K562 (cell line): ENCODE results near the gene GRPEL2. TPM values are rescaled to one million over a fixed set of nuclear protein-coding genes. Genes with fewer than 3 reads are reported as not detected.
A peak's percentile ranks its signal among the peaks of the same experiment; 100 is the strongest.

Experiments used
- ATAC-seq: fragments of 200-7000 bp; cut with Tn5 transposase; 3 replicates; pipeline ENCODE4 v1.9.1; 2020; ENCODE audit warnings: moderate library complexity
- BruUV-seq: library from RNA; stranded (reverse); fragments of 400-500 nt; replicated peaks from 2 replicates; lab custom pipeline; 2021; lab: Mats Ljungman, UMichigan
- CTCF ChIA-PET: fragments of 300-600 bp; formaldehyde crosslinking; extraction: SDS; loops from one replicate; lab custom pipeline; 2021; ENCODE audit warnings: low intra/inter-chr PET ratio; lab: Yijun Ruan, JAX
- POLR2A ChIA-PET: fragments of 300-600, 350-650 bp; sonication (Branson Sonifier 250); formaldehyde crosslinking; extraction: SDS; loops from one replicate; lab custom pipeline; 2021; ENCODE audit warnings: antibody characterized with exemption, inconsistent platforms; lab: Yijun Ruan, JAX
- DNase-seq, 4 experiments: peaks; one replicate each; pipeline versions ENCODE4 v3.0.0 to v3.0.0-alpha.2; 2011 to 2018; ENCODE audit warnings: low spot score in 3 of 4, mixed read lengths in 3 of 4; ENCODE audit errors: extremely low read depth in 1 of 4
- FAIRE-seq: peaks from 2 replicates; lab custom pipeline; 2011; peaks lifted over from hg19 to GRCh38; lab: Jason Lieb, UNC
- H2AFZ ChIP-seq: 2 replicates; pipeline ENCODE4 v1.6.0; 2011; ENCODE audit warnings: low read depth, low read length, control low read depth, inconsistent platforms
- H3K27ac ChIP-seq: fragments of 200-600 bp; 3 replicates; pipeline ENCODE4 v1.8.0; 2011; ENCODE audit warnings: low read depth, mild to moderate bottlenecking, control low read depth, inconsistent platforms, low read length, moderate library complexity, mixed read lengths; ENCODE audit errors: extremely low read depth
- H3K27me3 ChIP-seq, 2 experiments: fragments of 300-600 bp in 1 of 2; 2 replicates in 1 of 2; 3 replicates in 1 of 2; pipeline versions ENCODE4 v1.6.0 to v1.8.0; 2011; ENCODE audit warnings: inconsistent platforms in 2 of 2, low read length in 2 of 2, mild to moderate bottlenecking in 1 of 2, mixed read lengths in 1 of 2, moderate library complexity in 1 of 2; ENCODE audit not compliant: control insufficient read depth in 2 of 2, insufficient read depth in 2 of 2
- H3K36me3 ChIP-seq: fragments of 300-600 bp; 3 replicates; pipeline ENCODE4 v1.8.0; 2011; ENCODE audit warnings: mild to moderate bottlenecking, low read length, inconsistent platforms; ENCODE audit not compliant: control insufficient read depth, insufficient read depth
- H3K4me1 ChIP-seq, 2 experiments: fragments of 200-600 bp in 1 of 2; replicated peaks in 1 of 2; 2 replicates in 1 of 2; 3 replicates in 1 of 2; pipeline versions ENCODE4 v1.5.1 to v1.8.0; 2011; ENCODE audit warnings: inconsistent platforms in 2 of 2, low read length in 2 of 2, mild to moderate bottlenecking in 1 of 2, mixed read lengths in 1 of 2, moderate library complexity in 1 of 2; ENCODE audit not compliant: control insufficient read depth in 2 of 2, insufficient read depth in 2 of 2
- H3K4me2 ChIP-seq: 2 replicates; pipeline ENCODE4 v1.6.1; 2011; ENCODE audit warnings: low read length, control low read depth, inconsistent platforms, mixed read lengths; ENCODE audit not compliant: insufficient read depth
- H3K4me3 ChIP-seq: fragments of 200-600 bp; sonication (generic), shearing (Covaris generic); 2 replicates; pipeline ENCODE4 v1.5.1; 2016; ENCODE audit warnings: control low read depth, inconsistent platforms
- H3K79me2 ChIP-seq: fragments of 200-600 bp; 3 replicates; pipeline ENCODE4 v1.8.0; 2011; ENCODE audit warnings: low read length, inconsistent platforms; ENCODE audit not compliant: control insufficient read depth, insufficient read depth
- H3K9ac ChIP-seq, 2 experiments: 2 replicates each; pipeline versions ENCODE4 v1.6.0 to v1.6.1; 2011; ENCODE audit warnings: low read depth in 2 of 2, low read length in 2 of 2, control low read depth in 1 of 2, inconsistent platforms in 1 of 2, mild to moderate bottlenecking in 1 of 2, mixed read lengths in 1 of 2; ENCODE audit not compliant: insufficient read depth in 1 of 2
- H3K9me1 ChIP-seq: one replicate; pipeline ENCODE4 v1.6.0; 2011; ENCODE audit warnings: inconsistent platforms, mild to moderate bottlenecking, low read length, moderate library complexity; ENCODE audit not compliant: control insufficient read depth, insufficient read depth
- H3K9me3 ChIP-seq: replicated peaks from 2 replicates; pipeline ENCODE4 v1.5.1; 2011; ENCODE audit warnings: low read depth, low read length, inconsistent platforms; ENCODE audit not compliant: control insufficient read depth, insufficient read depth
- H4K20me1 ChIP-seq: replicated peaks from 2 replicates; pipeline ENCODE4 v1.6.1; 2011; ENCODE audit warnings: low read length, inconsistent platforms, mixed read lengths; ENCODE audit not compliant: control insufficient read depth, insufficient read depth
- ATF2 ChIP-seq: sonication (generic); formaldehyde crosslinking; IDR thresholded peaks from 2 replicates; pipeline ENCODE4 v1.8.1; 2022; ENCODE audit warnings: missing genetic modification reagents
- ATF4 ChIP-seq: fragments of 450-650 bp; formaldehyde crosslinking; IDR thresholded peaks from 2 replicates; pipeline ENCODE4 v1.4.0; 2022; ENCODE audit warnings: mild to moderate bottlenecking, moderate library complexity
- BRD4 ChIP-seq: fragments of 200-600 bp; sonication (generic); IDR thresholded peaks from 2 replicates; pipeline ENCODE4 v1.6.1; 2017; ENCODE audit warnings: inconsistent platforms
- FOXJ3 ChIP-seq: sonication (generic); formaldehyde crosslinking; IDR thresholded peaks from 2 replicates; pipeline ENCODE4 v1.4.0; 2020; ENCODE audit warnings: mild to moderate bottlenecking, missing genetic modification reagents
- KHSRP ChIP-seq: fragments of 450-650 bp; IDR thresholded peaks from 2 replicates; pipeline ENCODE4 v1.6.1; 2017
- RREB1 ChIP-seq: fragments of 250-450 bp; sonication (Bioruptor Pico); IDR thresholded peaks from 2 replicates; pipeline ENCODE4 v1.4.0; 2020
- SLC30A9 ChIP-seq: fragments of 250-450 bp; sonication (Bioruptor Pico); IDR thresholded peaks from 2 replicates; pipeline ENCODE4 v1.8.0; 2022; ENCODE audit warnings: mild to moderate bottlenecking, moderate library complexity
- YBX1 ChIP-seq: fragments of 450-650 bp; IDR thresholded peaks from 2 replicates; pipeline ENCODE4 v1.7.1; 2016; ENCODE audit warnings: mild to moderate bottlenecking
- ZKSCAN8 ChIP-seq: fragments of 200-800 bp; sonication (Bioruptor generic); IDR thresholded peaks from 2 replicates; pipeline ENCODE4 v1.6.1; 2016; ENCODE audit warnings: missing genetic modification characterization, missing compliant biosample characterization
- ZNF3 ChIP-seq: fragments of 250-450 bp; sonication (Bioruptor Pico); IDR thresholded peaks from 2 replicates; pipeline ENCODE4 v1.5.0; 2021; ENCODE audit warnings: mild to moderate bottlenecking, moderate library complexity
- WGBS: fragments of 100-300 bp; shearing (Covaris generic); methylation state at CpG from one replicate; pipeline ENCODE4 v1.1.6; 2016; ENCODE audit warnings: low coverage, mixed read lengths; ENCODE audit not compliant: insufficient coverage; ENCODE audit errors: missing lambda C conversion rate; 5-methylcytosine and 5-hydroxymethylcytosine counted together
- in situ Hi-C: fragments of 300-500 bp; cut with MboI; formaldehyde crosslinking; loops from 4 replicates; pipeline ENCODE4 v1.15.0; 2018; ENCODE audit warnings: inconsistent platforms, mixed read lengths
- intact Hi-C: fragments of 100-400 bp; cut with micrococcal nuclease; formaldehyde crosslinking; loops from 2 replicates; pipeline ENCODE4 v1.14.2; 2022
- polyA plus RNA-seq, 8 experiments: library from polyadenylated mRNA; depleted of rRNA in 4 of 8; stranded (reverse) in 5 of 8; unstranded in 3 of 8; fragments of >200 nt; fragmentation: Nextera tagmentation in 2 of 8; fragmentation: Illumina TruSeq in 1 of 8; extraction: Ambion mirVana in 2 of 8; extraction: Trizol in 1 of 8; gene quantifications; 2 replicates each; pipeline versions ENCODE4 v1.2.1 to v1.2.3, GENCODE V29; 2011 to 2014; ENCODE audit warnings: inconsistent platforms in 1 of 8, missing spikeins in 1 of 8
- total RNA-seq, 7 experiments: library from RNA; depleted of rRNA in 6 of 7; stranded (reverse); fragments of >200 nt in 6 of 7; fragmentation: Illumina TruSeq in 2 of 7; extraction: Trizol in 2 of 7; gene quantifications; 2 replicates each; pipeline versions ENCODE4 v1.2.1 to v1.2.3, GENCODE V29; 2011 to 2021; ENCODE audit warnings: low replicate concordance in 1 of 7
- TF ChIP-seq, protein P1 (sequence below): fragments of 250-450 bp; sonication (Bioruptor Pico); IDR thresholded peaks from 2 replicates; pipeline ENCODE4 v1.5.0; 2022; ENCODE audit warnings: mild to moderate bottlenecking
- TF ChIP-seq, protein P2 (sequence below): fragments of 250-450 bp; sonication (Bioruptor Pico); IDR thresholded peaks from 2 replicates; pipeline ENCODE4 v1.4.0; 2020

The GRPEL2 gene
- total and polyA plus RNA-seq, 9 of the 15 experiments (the other 6 are each of a cell fraction or from before 2014, with no cell fraction given) = 11.2 to 40.5 (median 25.8) TPM

DNA sequence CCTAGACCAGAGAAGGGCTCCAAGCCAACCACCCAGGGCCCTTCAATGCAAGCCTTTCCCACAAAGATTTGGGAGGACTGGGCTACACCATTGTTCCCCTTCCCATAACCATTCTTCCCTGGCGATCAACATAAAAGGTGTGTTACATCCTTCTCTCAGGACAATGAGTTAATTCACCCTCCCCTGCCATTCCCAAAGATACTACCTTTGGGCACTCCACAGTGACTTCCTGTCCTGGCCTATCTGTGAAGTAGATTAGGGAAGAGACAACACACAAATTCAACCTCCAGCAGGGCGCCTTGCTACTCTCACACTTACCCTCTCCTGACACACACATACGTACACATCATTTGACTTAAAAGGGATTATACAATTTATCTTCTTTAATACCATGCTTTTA lies 57.0 kb downstream of the GRPEL2 start:
- in situ Hi-C loops (no loop called here), intact Hi-C loops (no loop called here)
- POLR2A ChIA-PET = no interaction called here
- WGBS = 82% methylated on average over 3 of the region's 3 CpGs
- Histone ChIP-seq H3K27ac (no peak overlapping the region), H2AFZ (peak overlapping the region; percentile 4; the same call in 1 of the 2 replicates), H3K9me1 (no peaks in the 10 kb centered on the region), H3K4me3 (no peak overlapping the region), H3K27me3 (no peaks in the 10 kb centered on the region), H3K4me2 (no peak overlapping the region), H3K4me1 (peaks cover 24 to 32% of the 10 kb centered on the region in 2 experiments; a peak in 4 of 5 replicates), H4K20me1 (0 out of 2 replicates have a peak, but pooled peaks cover 3% of the 10 kb centered on the region), H3K9ac (no peak overlapping the region), H3K79me2 (no peaks in the 10 kb centered on the region), H3K36me3 (no peaks in the 10 kb centered on the region), H3K9me3 (no peaks in the 10 kb centered on the region)
- DNase-seq = no peak
- no peak for ATAC-seq
- BruUV-seq = no TSS peak
- FAIRE-seq = no peak
- CTCF ChIA-PET = no interaction called here
- TF ChIP-seq YBX1 (no peak), KHSRP (no peak), SLC30A9 (CRISPR knock-in tag) (no peak), RREB1 (CRISPR knock-in tag) (no peak), ATF4 (no peak), FOXJ3 (no peak), BRD4 (no peak), ATF2 (CRISPR knock-in tag) (no peak), ZKSCAN8 (CRISPR knock-in tag) (no peak), ZNF3 (CRISPR knock-in tag) (no peak)
- TF ChIP-seq, protein P1, sequence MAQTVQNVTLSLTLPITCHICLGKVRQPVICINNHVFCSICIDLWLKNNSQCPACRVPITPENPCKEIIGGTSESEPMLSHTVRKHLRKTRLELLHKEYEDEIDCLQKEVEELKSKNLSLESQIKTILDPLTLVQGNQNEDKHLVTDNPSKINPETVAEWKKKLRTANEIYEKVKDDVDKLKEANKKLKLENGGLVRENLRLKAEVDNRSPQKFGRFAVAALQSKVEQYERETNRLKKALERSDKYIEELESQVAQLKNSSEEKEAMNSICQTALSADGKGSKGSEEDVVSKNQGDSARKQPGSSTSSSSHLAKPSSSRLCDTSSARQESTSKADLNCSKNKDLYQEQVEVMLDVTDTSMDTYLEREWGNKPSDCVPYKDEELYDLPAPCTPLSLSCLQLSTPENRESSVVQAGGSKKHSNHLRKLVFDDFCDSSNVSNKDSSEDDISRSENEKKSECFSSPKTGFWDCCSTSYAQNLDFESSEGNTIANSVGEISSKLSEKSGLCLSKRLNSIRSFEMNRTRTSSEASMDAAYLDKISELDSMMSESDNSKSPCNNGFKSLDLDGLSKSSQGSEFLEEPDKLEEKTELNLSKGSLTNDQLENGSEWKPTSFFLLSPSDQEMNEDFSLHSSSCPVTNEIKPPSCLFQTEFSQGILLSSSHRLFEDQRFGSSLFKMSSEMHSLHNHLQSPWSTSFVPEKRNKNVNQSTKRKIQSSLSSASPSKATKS (CRISPR knock-in tag) = no peak
- TF ChIP-seq, protein P2, sequence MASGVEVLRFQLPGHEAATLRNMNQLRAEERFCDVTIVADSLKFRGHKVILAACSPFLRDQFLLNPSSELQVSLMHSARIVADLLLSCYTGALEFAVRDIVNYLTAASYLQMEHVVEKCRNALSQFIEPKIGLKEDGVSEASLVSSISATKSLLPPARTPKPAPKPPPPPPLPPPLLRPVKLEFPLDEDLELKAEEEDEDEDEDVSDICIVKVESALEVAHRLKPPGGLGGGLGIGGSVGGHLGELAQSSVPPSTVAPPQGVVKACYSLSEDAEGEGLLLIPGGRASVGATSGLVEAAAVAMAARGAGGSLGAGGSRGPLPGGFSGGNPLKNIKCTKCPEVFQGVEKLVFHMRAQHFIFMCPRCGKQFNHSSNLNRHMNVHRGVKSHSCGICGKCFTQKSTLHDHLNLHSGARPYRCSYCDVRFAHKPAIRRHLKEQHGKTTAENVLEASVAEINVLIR (CRISPR knock-in tag) = no peak
